Osteocyte (in vitro differentiated cells): ENCODE data around the gene ANKS4B. TPM values are rescaled to one million over a fixed set of nuclear protein-coding genes. Genes with fewer than 3 reads are reported as not detected.

Source experiments
- DNase-seq: peaks from one replicate; pipeline ENCODE4 v3.0.0; 2021; ENCODE audit warnings: mixed read lengths; ENCODE audit not compliant: unreplicated experiment; ENCODE audit errors: extremely low spot score
- H3K27ac Mint-ChIP-seq: one replicate; pipeline ENCODE4 v1.8.0; 2021; ENCODE audit warnings: mild to moderate bottlenecking, mixed read lengths; ENCODE audit not compliant: unreplicated experiment
- H3K27me3 Mint-ChIP-seq: one replicate; pipeline ENCODE4 v1.8.0; 2021; ENCODE audit warnings: mixed read lengths; ENCODE audit not compliant: unreplicated experiment
- H3K36me3 Mint-ChIP-seq: one replicate; pipeline ENCODE4 v1.8.0; 2021; ENCODE audit warnings: mixed read lengths; ENCODE audit not compliant: unreplicated experiment
- H3K4me1 Mint-ChIP-seq: one replicate; pipeline ENCODE4 v1.8.0; 2021; ENCODE audit warnings: mixed read lengths; ENCODE audit not compliant: unreplicated experiment
- H3K4me3 Mint-ChIP-seq: one replicate; pipeline ENCODE4 v1.8.0; 2021; ENCODE audit warnings: mild to moderate bottlenecking, moderate library complexity, mixed read lengths; ENCODE audit not compliant: unreplicated experiment
- H3K9me3 Mint-ChIP-seq: one replicate; pipeline ENCODE4 v1.8.0; 2021; ENCODE audit warnings: mixed read lengths; ENCODE audit not compliant: unreplicated experiment
- CTCF ChIP-seq: fragments of 200-600 bp; sonication (generic); IDR thresholded peaks from 2 replicates; pipeline ENCODE4 v1.5.0; 2021; ENCODE audit warnings: antibody characterized with exemption, mild to moderate bottlenecking, moderate library complexity
- total RNA-seq: library from RNA; stranded (reverse); gene quantifications from 2 replicates; pipeline ENCODE4 v1.2.1, GENCODE V29; 2021

ANKS4B gene
- total RNA-seq, 1 donor from 2014 or later = not detected

GRCh38 chr16:21300309-21301167 is 67.0 kb downstream of the ANKS4B start:
- peak overlapping the region; percentile 92 for H3K4me3 Mint-ChIP-seq
- H3K27ac Mint-ChIP-seq = peak overlapping the region; percentile 86
- TF ChIP-seq CTCF = peak; percentile 94
- H3K36me3 Mint-ChIP-seq = no peaks in the 10 kb centered on the region
- H3K9me3 Mint-ChIP-seq = no peaks in the 10 kb centered on the region
- DNase-seq = peak; percentile 98
- peaks cover 28% of the 10 kb centered on the region for H3K4me1 Mint-ChIP-seq
- peaks cover 9% of the 10 kb centered on the region for H3K27me3 Mint-ChIP-seq

- peak overlapping the region; percentile 92 for H3K4me3 Mint-ChIP-seq
- peaks cover 22% of the 10 kb centered on the region for H3K4me1 Mint-ChIP-seq
- peak; percentile 44 for TF ChIP-seq CTCF
- peak overlapping the region; percentile 86 for H3K27ac Mint-ChIP-seq
- no peaks in the 10 kb centered on the region for H3K9me3 Mint-ChIP-seq
- H3K27me3 Mint-ChIP-seq = peaks cover 9% of the 10 kb centered on the region
- peak; percentile 89 for DNase-seq
- H3K36me3 Mint-ChIP-seq = no peaks in the 10 kb centered on the region
Observed at GRCh38 chr16:21301168-21301894, 67.8 kb downstream of the ANKS4B start.

- Mint-ChIP-seq H3K9me3 (no peaks in the 10 kb centered on the region), H3K27me3 (peaks cover 9% of the 10 kb centered on the region), H3K4me1 (peaks cover 19% of the 10 kb centered on the region), H3K27ac (peak overlapping the region; percentile 39), H3K4me3 (peak overlapping the region; percentile 92), H3K36me3 (no peaks in the 10 kb centered on the region)
- TF ChIP-seq CTCF = no peak
- no peak for DNase-seq
Observed at GRCh38 chr16:21301895-21302291, 68.4 kb downstream of the ANKS4B start.

GRCh38 chr16:21302454-21302853 is 69.0 kb downstream of the ANKS4B start:
- no peak for DNase-seq
- H3K4me3 Mint-ChIP-seq = peak overlapping the region; percentile 92

More at GRCh38 chr16:21302454-21302853, 69.0 kb downstream of the ANKS4B start:
- TF ChIP-seq CTCF = no peak
- no peaks in the 10 kb centered on the region for H3K36me3 Mint-ChIP-seq
- H3K9me3 Mint-ChIP-seq = no peaks in the 10 kb centered on the region
- peak overlapping the region; percentile 49 for H3K27ac Mint-ChIP-seq
- H3K27me3 Mint-ChIP-seq = peaks cover 9% of the 10 kb centered on the region
- peaks cover 19% of the 10 kb centered on the region for H3K4me1 Mint-ChIP-seq
